Neural crest cell (in vitro differentiated cells): ENCODE results near the gene TAP1. TPM values are rescaled to one million over a fixed set of nuclear protein-coding genes. Genes with fewer than 3 reads are reported as not detected.

Experiments
- DNase-seq: peaks from one replicate; pipeline ENCODE4 v3.0.0; 2021; ENCODE audit warnings: low read depth, mixed read lengths, low spot score
- H3K27ac Mint-ChIP-seq: one replicate; pipeline ENCODE4 v1.8.0; 2021; ENCODE audit warnings: mild to moderate bottlenecking, mixed read lengths; ENCODE audit not compliant: unreplicated experiment
- H3K27me3 Mint-ChIP-seq: 2 replicates; pipeline ENCODE4 v1.8.0; 2021; ENCODE audit warnings: low read depth, mild to moderate bottlenecking, mixed read lengths
- H3K36me3 Mint-ChIP-seq: 2 replicates; pipeline ENCODE4 v1.8.0; 2021; ENCODE audit warnings: low read depth, mild to moderate bottlenecking, mixed read lengths
- H3K4me1 Mint-ChIP-seq: 2 replicates; pipeline ENCODE4 v1.8.0; 2021; ENCODE audit warnings: mixed read lengths
- H3K4me3 Mint-ChIP-seq: one replicate; pipeline ENCODE4 v1.8.0; 2021; ENCODE audit warnings: mild to moderate bottlenecking, mixed read lengths
- H3K9me3 Mint-ChIP-seq: 2 replicates; pipeline ENCODE4 v1.8.0; 2021; ENCODE audit warnings: mixed read lengths
- total RNA-seq: library from RNA; stranded (reverse); gene quantifications from 2 replicates; pipeline ENCODE4 v1.2.1, GENCODE V29; 2021
- TF ChIP-seq, protein P1 (sequence below): fragments of 200-600 bp; sonication (generic); conservative IDR thresholded peaks from 2 replicates; pipeline ENCODE4 v1.5.0; 2021; ENCODE audit warnings: antibody characterized with exemption, mild to moderate bottlenecking

TAP1 gene
- total RNA-seq, 1 donor from 2014 or later, result 2.7 TPM

DNA sequence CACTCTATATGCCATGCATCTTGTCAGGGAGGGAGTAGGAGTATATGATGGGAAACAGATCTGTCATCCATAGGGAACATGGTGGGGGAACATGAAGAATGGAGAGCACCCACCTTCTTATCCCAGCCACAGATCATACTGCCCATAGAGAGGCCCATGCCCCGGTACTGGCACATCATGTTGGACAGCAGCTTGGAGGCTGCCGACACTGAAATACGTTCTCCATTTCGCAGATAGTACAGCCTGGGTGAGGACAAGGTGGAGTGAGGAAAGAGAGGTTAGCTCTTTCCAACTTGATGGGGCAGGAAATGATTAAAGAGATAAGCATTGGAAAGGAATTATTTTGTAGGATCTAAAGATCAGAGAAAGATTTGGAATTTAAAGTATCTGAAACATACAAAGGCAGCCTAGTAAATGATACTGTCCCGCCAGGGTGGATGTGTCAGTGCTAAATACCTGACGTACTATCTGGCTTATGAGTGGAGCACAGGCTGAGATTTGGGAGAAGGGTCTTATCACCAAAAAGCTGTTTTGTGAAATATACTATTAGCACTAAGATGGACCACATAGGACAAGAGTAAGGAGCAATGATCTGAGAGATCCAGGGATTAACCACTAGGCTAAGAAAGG, 11.4 kb downstream of the TAP1 start:
- H3K4me3 Mint-ChIP-seq, result peak overlapping the region; percentile 58
- H3K4me1 Mint-ChIP-seq, result peaks cover 19% of the 10 kb centered on the region
- peaks cover 64% of the 10 kb centered on the region for H3K27me3 Mint-ChIP-seq
- no peak overlapping the region for H3K27ac Mint-ChIP-seq
- no peaks in the 10 kb centered on the region for H3K9me3 Mint-ChIP-seq
- H3K36me3 Mint-ChIP-seq, result peaks cover 4% of the 10 kb centered on the region
- TF ChIP-seq, protein P1, sequence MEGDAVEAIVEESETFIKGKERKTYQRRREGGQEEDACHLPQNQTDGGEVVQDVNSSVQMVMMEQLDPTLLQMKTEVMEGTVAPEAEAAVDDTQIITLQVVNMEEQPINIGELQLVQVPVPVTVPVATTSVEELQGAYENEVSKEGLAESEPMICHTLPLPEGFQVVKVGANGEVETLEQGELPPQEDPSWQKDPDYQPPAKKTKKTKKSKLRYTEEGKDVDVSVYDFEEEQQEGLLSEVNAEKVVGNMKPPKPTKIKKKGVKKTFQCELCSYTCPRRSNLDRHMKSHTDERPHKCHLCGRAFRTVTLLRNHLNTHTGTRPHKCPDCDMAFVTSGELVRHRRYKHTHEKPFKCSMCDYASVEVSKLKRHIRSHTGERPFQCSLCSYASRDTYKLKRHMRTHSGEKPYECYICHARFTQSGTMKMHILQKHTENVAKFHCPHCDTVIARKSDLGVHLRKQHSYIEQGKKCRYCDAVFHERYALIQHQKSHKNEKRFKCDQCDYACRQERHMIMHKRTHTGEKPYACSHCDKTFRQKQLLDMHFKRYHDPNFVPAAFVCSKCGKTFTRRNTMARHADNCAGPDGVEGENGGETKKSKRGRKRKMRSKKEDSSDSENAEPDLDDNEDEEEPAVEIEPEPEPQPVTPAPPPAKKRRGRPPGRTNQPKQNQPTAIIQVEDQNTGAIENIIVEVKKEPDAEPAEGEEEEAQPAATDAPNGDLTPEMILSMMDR, result no peak
- DNase-seq, result no peak

DNA sequence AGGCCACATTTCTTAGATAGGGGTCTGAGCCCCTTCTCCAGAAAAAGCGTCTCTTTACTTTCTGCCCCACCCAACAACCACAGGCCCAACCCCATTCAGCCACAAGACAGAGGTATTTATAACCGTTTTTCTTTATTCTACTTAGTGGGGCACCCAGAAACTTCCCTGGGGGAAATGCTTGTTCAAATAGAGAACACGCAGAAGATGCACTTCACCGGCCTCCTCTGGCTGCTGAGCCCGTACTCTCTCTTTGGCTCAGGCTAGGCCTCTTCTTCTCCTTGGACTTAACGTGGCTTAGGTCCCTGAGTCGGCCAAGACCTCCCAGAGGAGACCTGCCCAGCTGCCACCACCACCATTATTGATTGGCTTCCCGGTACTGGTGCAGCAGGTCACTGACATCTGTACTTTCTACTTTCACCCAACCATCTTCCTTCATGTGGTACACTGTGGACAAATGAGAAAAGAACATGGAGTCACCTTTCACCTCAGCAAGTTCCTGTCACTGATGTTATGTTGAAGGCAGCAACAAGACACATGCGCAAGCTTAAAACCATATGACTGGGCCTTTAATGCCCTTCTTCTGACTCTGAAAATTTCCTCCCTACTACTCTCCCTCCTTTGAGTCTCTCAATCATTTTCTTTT, 12.8 kb downstream of the TAP1 start:
- no peak overlapping the region for H3K27ac Mint-ChIP-seq
- H3K4me3 Mint-ChIP-seq, result peak overlapping the region; percentile 54
- peaks cover 4% of the 10 kb centered on the region for H3K36me3 Mint-ChIP-seq
- no peak for DNase-seq
- TF ChIP-seq, protein P1, result no peak
- peaks cover 54% of the 10 kb centered on the region for H3K27me3 Mint-ChIP-seq
- no peaks in the 10 kb centered on the region for H3K9me3 Mint-ChIP-seq
- peaks cover 25% of the 10 kb centered on the region for H3K4me1 Mint-ChIP-seq

DNA sequence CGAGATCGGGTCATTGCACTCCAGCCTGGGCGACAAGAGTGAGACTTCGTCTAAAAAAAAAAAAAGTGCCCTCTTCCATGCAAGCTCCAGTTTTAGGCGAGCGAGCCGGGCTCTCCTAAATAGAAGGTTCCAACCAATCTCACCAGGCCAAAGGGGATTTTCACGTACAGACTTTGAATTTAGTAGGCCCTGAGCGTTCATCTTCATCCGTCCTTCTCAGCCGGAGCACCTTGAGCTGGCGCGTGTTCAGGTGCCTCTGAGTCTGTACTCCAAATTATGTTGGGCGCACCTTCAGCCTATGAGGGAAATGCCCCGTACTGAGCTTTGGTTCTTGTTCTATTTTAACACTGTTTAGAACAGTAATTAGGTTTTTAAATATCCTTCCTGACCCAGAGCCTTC, 14.1 kb downstream of the TAP1 start:
- TF ChIP-seq, protein P1, result no peak
- H3K4me3 Mint-ChIP-seq, result peak overlapping the region; percentile 64
- H3K36me3 Mint-ChIP-seq, result peaks cover 4% of the 10 kb centered on the region
- H3K9me3 Mint-ChIP-seq, result no peaks in the 10 kb centered on the region
- H3K27ac Mint-ChIP-seq, result no peak overlapping the region
- DNase-seq, result no peak
- peaks cover 41% of the 10 kb centered on the region for H3K27me3 Mint-ChIP-seq
- peaks cover 19% of the 10 kb centered on the region for H3K4me1 Mint-ChIP-seq

DNA sequence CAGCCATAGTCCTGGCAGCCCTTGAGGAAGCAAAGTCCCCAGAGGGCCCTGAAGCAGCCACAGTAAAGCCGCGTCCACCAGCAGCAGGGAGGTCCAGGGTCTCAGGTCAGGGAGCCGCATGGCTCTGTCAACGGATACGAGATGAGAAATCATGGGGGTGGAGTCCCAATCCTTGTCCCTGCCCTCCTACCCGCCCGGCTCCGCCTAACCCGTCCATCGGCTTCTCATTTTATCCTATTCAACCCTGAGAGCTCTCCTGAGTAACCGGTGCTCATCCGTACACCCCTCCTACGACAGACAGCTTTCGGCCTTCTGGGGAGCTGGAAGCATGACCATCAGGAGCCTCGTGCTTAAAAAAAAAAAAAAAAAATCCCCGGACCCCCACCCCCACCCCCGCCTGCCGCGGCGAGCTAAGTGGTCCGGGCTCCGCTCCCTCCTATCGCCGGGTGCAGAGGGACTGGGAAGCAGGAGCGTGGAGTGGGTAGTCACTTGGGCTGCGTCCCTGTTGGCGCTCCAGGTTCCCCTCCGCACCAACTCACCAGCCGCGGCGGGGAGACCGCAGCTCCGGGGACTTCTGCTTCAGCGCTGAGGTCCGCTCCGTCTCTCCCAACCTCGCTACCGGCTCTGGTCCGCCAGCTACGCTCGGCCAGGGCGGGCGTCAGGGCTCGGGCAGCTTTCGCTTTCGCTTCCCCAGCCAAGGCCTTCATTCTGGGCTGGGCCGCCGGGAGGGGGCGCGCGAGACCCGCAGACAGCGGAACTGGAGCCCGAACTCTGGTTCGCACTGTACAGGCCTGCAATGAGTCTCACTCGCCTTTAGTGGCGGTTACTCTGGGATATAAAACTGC, 15.2 kb downstream of the TAP1 start, which contains the start of gene TAP2:
TAP2 (minus strand) TSS at position 626 of the 845 bp plus-strand sequence; CDS start at position 120, 506 bp downstream.
- H3K9me3 Mint-ChIP-seq, result no peaks in the 10 kb centered on the region
- H3K4me1 Mint-ChIP-seq, result peaks cover 12% of the 10 kb centered on the region
- peaks cover 4% of the 10 kb centered on the region for H3K36me3 Mint-ChIP-seq
- no peak within 1 kb of the TSS for H3K27ac Mint-ChIP-seq
- peaks cover 30% of the 10 kb centered on the region for H3K27me3 Mint-ChIP-seq
- peak; percentile 98 for DNase-seq
- H3K4me3 Mint-ChIP-seq, result peak within 1 kb of the TSS; percentile 95
- TF ChIP-seq, protein P1, result peak; percentile 95

DNA sequence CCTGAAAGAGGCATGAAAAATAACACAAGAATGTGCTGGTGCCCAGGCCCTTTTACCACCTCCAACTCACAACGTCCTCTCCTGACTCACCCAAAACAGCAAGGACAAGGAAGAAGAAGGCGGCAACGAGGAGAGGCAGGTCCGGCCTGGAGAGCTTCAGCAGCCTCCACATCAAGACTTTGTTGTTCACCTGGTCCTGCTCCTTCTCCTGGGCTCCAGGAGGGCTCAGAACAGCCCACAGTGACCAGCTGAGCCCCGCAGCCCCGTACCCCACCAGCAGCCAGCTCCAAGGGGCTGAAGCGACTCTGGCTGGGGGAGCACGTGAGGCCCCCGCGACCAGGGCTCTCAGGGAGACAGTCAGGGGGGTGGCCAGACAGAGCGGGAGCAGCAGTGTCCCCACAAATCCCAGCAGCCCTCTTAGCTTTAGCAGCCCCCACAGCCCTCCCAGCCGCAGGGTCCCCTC, 15.8 kb downstream of the TAP1 start:
- no peak for DNase-seq
- H3K36me3 Mint-ChIP-seq, result no peaks in the 10 kb centered on the region
- no peak overlapping the region for H3K27ac Mint-ChIP-seq

More for the DNA sequence above, 15.8 kb downstream of the TAP1 start:
- Mint-ChIP-seq H3K27me3 (peaks cover 24% of the 10 kb centered on the region), H3K4me3 (peak overlapping the region; percentile 95), H3K4me1 (peaks cover 12% of the 10 kb centered on the region), H3K9me3 (no peaks in the 10 kb centered on the region)
- TF ChIP-seq, protein P1, result no peak
